Gastrocnemius medialis (tissue), 4 donors: ENCODE measurements around the gene OTUD5. TPM values are rescaled to one million over a fixed set of nuclear protein-coding genes. Genes with fewer than 3 reads are reported as not detected.

Experiments
- ATAC-seq, 2 donors: fragments of 150-250 bp; one replicate each; pipeline ENCODE4 v1.9.1; 2016
- DNase-seq, 2 donors: peaks; one replicate each; pipeline ENCODE4 v3.0.0-alpha.2; 2019
- H3K27ac ChIP-seq, 4 donors: fragments of 200-600 bp; sonication (generic); 1 replicate in 1 of 4; 2 replicates in 3 of 4; pipeline ENCODE4 v1.5.1; 2016 to 2018; ENCODE audit warnings: mild to moderate bottlenecking in 2 of 4, moderate library complexity in 1 of 4
- H3K27me3 ChIP-seq, 3 donors: fragments of 200-600 bp; sonication (generic) in 2 of 3; 1 replicate in 1 of 3; 2 replicates in 2 of 3; pipeline versions ENCODE4 v1.5.1 to v1.6.0; 2016 to 2019; ENCODE audit warnings: mild to moderate bottlenecking in 1 of 3, moderate library complexity in 1 of 3
- H3K36me3 ChIP-seq, 2 donors: fragments of 200-600 bp; sonication (generic) in 1 of 2; one replicate each; pipeline ENCODE4 v1.5.1; 2017 to 2018
- H3K4me1 ChIP-seq, 2 donors: fragments of 200-600 bp; sonication (generic) in 1 of 2; one replicate each; pipeline ENCODE4 v1.5.1; 2016 to 2017; ENCODE audit warnings: mild to moderate bottlenecking in 2 of 2
- H3K4me3 ChIP-seq, 4 donors: fragments of 200-600 bp; sonication (generic) in 3 of 4; 1 replicate in 1 of 4; 2 replicates in 3 of 4; pipeline ENCODE4 v1.5.1; 2016 to 2019; ENCODE audit warnings: mild to moderate bottlenecking in 2 of 4
- H3K9me3 ChIP-seq, 3 donors: fragments of 200-600 bp; sonication (generic) in 2 of 3; 1 replicate in 1 of 3; 2 replicates in 2 of 3; pipeline ENCODE4 v1.5.1; 2016 to 2019
- CTCF ChIP-seq, 5 experiments: fragments of 450-650 bp in 3 of 5; fragments of 200-600 bp in 2 of 5; sonication (generic) in 2 of 5; IDR thresholded peaks in 4 of 5; conservative IDR thresholded peaks in 1 of 5; 1 replicate in 4 of 5; 2 replicates in 1 of 5; pipeline ENCODE4 v1.5.1; 2016 to 2019; ENCODE audit warnings: antibody characterized with exemption in 5 of 5, mild to moderate bottlenecking in 3 of 5, moderate library complexity in 3 of 5
- POLR2A ChIP-seq, 2 donors: fragments of 450-650 bp; IDR thresholded peaks; one replicate each; pipeline ENCODE4 v1.6.1; 2017; ENCODE audit warnings: antibody characterized with exemption in 2 of 2, mild to moderate bottlenecking in 2 of 2, moderate library complexity in 2 of 2
- in situ Hi-C, 4 donors: fragments of 200-750 bp; cut with MboI; loops; one replicate each; pipeline versions ENCODE4 v1.15.0 to v1.8.0; 2017; ENCODE audit warnings: low sequenced_read_pairs in 4 of 4
- intact Hi-C: fragments of 100-400 bp; cut with DNase I; formaldehyde crosslinking; loops from one replicate; pipeline ENCODE4 v1.15.1; 2023; ENCODE audit warnings: low total_unique reads
- total RNA-seq, 4 donors: library from RNA; depleted of rRNA; stranded (reverse); fragments of >200 nt; gene quantifications; one replicate each; pipeline versions ENCODE4 v1.1.0 to v1.2.3, GENCODE V29; 2016

Gene OTUD5
- total RNA-seq, 4 donors from 2014 or later = 22.2 to 32.2 (median 28.5) TPM

GRCh38 chrX:48997455-48997854, 40.0 kb upstream of the OTUD5 start:
- peaks cover 3 to 7% of the 10 kb centered on the region in 2 donors for H3K4me1 ChIP-seq
- no peak for ATAC-seq
- DNase-seq = no peak
- H3K27ac ChIP-seq = no peak overlapping the region
- intact Hi-C loops = no loop called here
- no peaks in the 10 kb centered on the region for H3K27me3 ChIP-seq
- no peaks in the 10 kb centered on the region for H3K9me3 ChIP-seq
- TF ChIP-seq CTCF (IDR thresholded peaks at IDR 0.05 in 4 of 5, conservative IDR thresholded peaks at IDR 0.05 in 1 of 5) = no peak
- TF ChIP-seq POLR2A (IDR thresholded peaks at IDR 0.05) = no peak
- H3K4me3 ChIP-seq = no peak overlapping the region
- in situ Hi-C loops = no loop called here
- H3K36me3 ChIP-seq = peaks cover 0 to 14% of the 10 kb centered on the region in 2 donors

GRCh38 chrX:48996969-48997368, 39.6 kb upstream of the OTUD5 start:
- H3K4me3 ChIP-seq = no peak overlapping the region
- DNase-seq = no peak
- H3K36me3 ChIP-seq = peaks cover 0 to 14% of the 10 kb centered on the region in 2 donors
- H3K9me3 ChIP-seq = no peaks in the 10 kb centered on the region
- in situ Hi-C loops = no loop called here
- intact Hi-C loops = no loop called here
- no peak for TF ChIP-seq CTCF (IDR thresholded peaks at IDR 0.05 in 4 of 5, conservative IDR thresholded peaks at IDR 0.05 in 1 of 5)
- TF ChIP-seq POLR2A (IDR thresholded peaks at IDR 0.05) = no peak
- ATAC-seq = no peak
- H3K27ac ChIP-seq = no peak overlapping the region
- peaks cover 3 to 7% of the 10 kb centered on the region in 2 donors for H3K4me1 ChIP-seq
- H3K27me3 ChIP-seq = no peaks in the 10 kb centered on the region

- Histone ChIP-seq H3K9me3 (no peaks in the 10 kb centered on the region), H3K36me3 (no peaks in the 10 kb centered on the region), H3K27me3 (no peaks in the 10 kb centered on the region), H3K4me1 (no peaks in the 10 kb centered on the region), H3K4me3 (no peak overlapping the region), H3K27ac (no peak overlapping the region)
- in situ Hi-C loops (no loop called here), intact Hi-C loops (no loop called here)
- TF ChIP-seq CTCF (IDR thresholded peaks at IDR 0.05 in 4 of 5, conservative IDR thresholded peaks at IDR 0.05 in 1 of 5) = no peak
- TF ChIP-seq POLR2A (IDR thresholded peaks at IDR 0.05) = no peak
- no peak for DNase-seq
- ATAC-seq = no peak
These were observed 34.9 kb upstream of the OTUD5 start for GRCh38 chrX:48992341-48992740.

- no peaks in the 10 kb centered on the region for H3K9me3 ChIP-seq
- H3K4me1 ChIP-seq = no peaks in the 10 kb centered on the region
- ATAC-seq (no peak), DNase-seq (no peak)
- H3K36me3 ChIP-seq = peaks cover 0 to 6% of the 10 kb centered on the region in 2 donors
- intact Hi-C loops = no loop called here
- no peak overlapping the region for H3K27ac ChIP-seq
- no peak overlapping the region for H3K4me3 ChIP-seq
- in situ Hi-C loops = no loop called here
- no peaks in the 10 kb centered on the region for H3K27me3 ChIP-seq
- TF ChIP-seq POLR2A (IDR thresholded peaks at IDR 0.05) (no peak), CTCF (IDR thresholded peaks at IDR 0.05 in 4 of 5, conservative IDR thresholded peaks at IDR 0.05 in 1 of 5) (no peak)
These were observed 32.1 kb upstream of the OTUD5 start for GRCh38 chrX:48989483-48989882.

- Histone ChIP-seq H3K4me1 (no peaks in the 10 kb centered on the region), H3K27me3 (no peaks in the 10 kb centered on the region), H3K36me3 (peaks cover 0 to 21% of the 10 kb centered on the region in 2 donors), H3K4me3 (no peak overlapping the region), H3K9me3 (no peaks in the 10 kb centered on the region), H3K27ac (no peak overlapping the region)
- in situ Hi-C loops = no loop called here
- TF ChIP-seq POLR2A (IDR thresholded peaks at IDR 0.05) (no peak), CTCF (IDR thresholded peaks at IDR 0.05 in 4 of 5, conservative IDR thresholded peaks at IDR 0.05 in 1 of 5) (no peak)
- ATAC-seq = no peak
- DNase-seq = no peak
- intact Hi-C loops = no loop called here
These were observed 26.5 kb upstream of the OTUD5 start for GRCh38 chrX:48983896-48984295.
